NOMO-1 (cell line): ENCODE results near the gene COX6B2.

Source experiments
- DNase-seq, 2 experiments: peaks; one replicate each; lab custom pipeline; 2025; ENCODE audit not compliant: unreplicated experiment in 2 of 2; lab: John Stamatoyannopoulos, UW

COX6B2 gene

DNA sequence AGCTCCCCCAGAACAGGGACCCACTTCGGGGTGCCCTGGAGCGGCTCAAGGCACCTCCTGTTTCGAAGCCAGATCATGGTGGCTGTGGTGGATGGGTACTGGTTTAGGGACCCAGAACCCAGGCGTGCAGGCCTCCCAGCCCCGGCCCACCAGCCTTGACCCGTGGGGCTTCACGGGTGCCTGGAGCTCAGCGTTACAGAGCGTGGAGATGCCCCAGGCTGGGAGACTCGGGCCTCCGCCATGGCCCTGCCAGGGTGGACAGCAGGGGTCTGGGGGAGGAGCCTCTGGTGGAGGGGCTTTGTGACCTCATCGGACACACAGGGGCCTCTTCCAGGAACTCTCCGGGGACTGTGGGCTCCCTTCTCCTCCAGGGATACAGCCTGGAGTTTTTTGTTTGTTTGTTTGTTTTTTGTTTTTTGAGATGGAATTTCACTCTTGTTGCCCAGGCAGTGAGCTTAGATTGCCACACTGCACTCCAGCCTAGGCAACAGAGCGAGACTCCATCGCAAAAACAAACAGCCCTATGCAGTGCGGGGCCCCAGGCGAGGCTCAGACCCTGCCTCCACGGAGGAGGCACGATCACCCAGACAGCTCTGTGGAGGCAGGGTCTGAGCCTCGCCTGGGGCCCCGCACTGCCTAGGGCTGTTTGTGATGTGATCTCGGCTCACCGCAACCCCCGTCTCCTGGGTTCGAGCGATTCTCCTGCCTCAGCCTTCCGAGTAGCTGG is 8.6 kb upstream of the COX6B2 start, which contains the start of gene GARIN5B:
TSS of gene GARIN5B (minus strand) at position 271 of the 727 bp plus-strand sequence. CDS start at position 77, 194 bp downstream.
- DNase-seq: no peak

DNA sequence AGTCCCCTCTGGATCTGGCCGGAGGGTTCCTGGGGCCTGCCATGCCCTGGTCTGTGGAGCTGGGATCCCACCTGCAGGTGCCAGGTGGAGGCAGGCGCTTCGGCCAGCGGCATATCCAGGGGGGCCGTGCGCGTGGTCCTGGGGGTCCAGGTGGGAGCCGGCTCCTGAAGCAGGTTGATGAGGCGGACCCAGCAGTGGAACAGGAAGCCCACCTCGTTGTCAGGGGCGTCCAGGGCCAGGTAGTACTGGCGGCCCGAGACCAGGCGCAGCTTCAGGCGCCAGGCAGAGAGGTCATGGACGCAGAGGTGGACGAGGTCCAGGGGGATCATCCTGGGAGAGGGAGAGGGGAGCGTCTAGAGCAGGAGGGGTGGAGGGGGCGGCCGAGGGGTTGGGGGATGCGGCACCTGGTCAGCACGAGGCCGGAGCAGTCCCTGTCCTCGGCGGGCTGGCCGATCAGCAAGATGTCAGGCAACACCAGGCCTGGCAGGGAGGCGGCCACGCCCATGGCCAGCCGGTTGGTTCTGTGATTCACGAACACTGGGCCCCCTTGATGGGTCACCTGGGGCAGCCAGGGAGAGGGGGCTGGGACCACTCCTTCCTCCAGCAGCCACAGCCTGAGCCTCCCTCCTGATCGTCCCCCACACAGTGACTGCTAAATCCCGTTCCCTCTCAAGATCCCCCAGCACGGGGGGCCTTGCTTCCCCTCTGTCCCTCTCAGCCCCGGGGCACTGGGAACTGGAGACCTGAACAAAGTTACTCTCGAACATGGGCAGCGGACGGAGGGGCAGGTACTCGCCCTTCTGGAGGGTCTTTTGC is 7.9 kb upstream of the COX6B2 start:
- no peak for DNase-seq

DNA sequence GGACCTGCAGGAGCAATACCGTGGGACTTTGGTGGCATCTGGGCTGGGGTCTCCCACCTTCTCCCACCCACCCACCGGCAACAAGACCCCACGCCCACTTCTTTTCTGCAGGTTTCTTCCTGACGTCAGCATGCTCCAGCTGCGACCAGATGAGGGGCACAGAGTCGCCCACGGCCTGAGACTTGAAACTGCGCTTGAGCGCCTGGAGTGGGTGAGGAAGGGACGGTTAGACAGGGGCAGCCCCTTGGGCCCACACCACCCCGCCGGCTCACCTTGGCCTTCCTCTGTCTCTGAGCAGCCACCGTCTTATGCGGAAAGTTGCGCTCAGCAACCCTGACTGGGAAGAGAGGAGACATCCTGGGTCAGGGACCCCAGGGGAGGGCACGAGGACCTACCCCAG is 6.4 kb upstream of the COX6B2 start:
- DNase-seq: no peak

DNA sequence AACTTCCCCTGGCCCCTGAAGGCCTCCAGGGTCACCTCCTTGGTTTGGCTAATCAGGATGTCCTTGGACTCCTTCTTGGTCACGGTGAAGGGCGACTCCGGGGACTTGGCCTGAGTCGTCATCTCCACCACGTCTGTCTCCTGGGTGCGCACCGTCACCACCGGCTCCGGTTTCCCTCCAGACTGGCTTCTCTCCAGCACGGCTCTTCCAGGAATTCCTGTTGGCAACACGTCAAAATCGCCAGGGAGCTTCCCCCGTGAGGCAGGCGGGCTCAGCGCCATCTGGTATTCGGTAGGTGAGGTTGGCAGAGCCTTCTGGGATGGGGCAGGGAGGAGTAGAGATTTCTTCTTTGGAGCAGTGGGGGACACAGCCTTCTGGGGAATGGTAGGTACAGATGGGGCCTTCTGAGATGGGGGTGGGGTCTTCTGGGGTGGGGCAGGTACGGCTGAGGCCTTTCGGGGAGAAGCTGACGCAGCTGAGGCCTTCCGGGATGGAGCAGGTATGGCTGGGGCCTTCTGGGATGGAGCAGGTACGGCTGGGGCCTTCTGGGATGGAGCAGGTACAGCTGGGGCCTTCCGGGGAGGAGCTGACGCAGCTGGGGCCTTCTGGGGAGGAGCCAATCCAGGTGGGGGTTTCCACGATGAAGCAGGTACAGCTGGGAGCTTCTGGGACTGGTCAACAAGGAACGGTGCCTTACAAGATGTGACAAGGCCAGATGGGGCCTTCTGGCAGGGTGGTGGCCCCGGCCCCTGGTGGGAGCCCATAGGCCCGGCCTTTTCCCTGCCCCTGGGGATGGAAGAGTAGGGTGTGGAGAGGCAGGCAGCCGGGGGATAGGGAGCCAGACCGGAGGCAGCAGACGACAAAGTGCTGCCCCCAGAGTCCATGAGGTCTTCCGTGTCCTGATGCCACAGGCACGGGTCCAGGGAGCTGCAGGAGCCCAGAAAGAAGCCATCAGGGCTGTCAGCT is 4.7 kb upstream of the COX6B2 start:
- DNase-seq: no peak

DNA sequence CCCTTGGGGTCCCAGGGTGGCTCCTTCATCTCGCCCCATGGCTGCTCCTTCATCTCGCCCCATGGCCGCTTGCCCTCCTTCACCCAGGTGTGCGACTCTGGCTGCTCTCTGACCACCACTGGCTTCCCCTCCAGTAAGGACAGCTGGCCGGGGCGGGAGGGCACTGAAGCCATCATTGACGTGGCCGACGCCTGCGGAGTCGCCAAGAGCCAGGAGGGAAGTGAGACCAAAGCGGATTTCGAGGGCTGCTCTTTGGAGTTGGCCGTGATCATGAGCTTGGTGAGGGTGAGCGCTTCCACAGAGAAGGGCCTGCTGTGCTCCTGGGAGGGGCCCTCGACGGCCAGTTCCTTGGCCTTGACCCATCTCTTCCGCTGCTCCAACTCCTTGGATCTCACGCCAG is 4.0 kb upstream of the COX6B2 start:
- no peak for DNase-seq

DNA sequence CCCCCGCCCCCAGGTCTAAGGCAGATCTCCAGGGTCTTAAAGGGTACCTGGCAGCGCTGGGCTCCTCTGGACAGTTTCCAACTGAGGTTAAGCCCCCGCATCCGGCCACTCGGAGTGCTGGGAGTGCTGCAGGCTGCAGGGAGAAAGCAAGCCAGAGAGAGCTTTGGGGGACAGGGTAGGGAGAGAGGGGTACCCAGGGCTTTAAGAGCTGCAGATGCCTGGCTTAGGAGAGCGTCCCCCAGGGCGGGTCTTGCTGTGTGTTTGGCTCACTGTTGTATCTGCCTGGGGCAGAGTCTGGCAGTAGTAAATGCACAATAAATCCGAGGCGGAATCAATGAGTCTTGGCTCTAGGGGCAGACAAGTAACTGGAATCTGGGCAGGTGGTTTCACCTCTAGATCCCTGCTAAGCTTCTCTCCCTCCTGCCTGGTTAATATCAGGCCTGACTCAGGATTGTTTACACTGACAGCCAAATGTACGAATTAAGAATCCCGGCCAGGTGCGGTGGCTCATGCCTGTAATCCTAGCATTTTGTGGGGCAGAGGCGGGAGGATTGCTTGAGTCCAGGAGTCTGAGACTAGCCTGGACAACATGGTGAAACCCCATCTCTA is 798 bp upstream of the COX6B2 start:
- DNase-seq: no peak

DNA sequence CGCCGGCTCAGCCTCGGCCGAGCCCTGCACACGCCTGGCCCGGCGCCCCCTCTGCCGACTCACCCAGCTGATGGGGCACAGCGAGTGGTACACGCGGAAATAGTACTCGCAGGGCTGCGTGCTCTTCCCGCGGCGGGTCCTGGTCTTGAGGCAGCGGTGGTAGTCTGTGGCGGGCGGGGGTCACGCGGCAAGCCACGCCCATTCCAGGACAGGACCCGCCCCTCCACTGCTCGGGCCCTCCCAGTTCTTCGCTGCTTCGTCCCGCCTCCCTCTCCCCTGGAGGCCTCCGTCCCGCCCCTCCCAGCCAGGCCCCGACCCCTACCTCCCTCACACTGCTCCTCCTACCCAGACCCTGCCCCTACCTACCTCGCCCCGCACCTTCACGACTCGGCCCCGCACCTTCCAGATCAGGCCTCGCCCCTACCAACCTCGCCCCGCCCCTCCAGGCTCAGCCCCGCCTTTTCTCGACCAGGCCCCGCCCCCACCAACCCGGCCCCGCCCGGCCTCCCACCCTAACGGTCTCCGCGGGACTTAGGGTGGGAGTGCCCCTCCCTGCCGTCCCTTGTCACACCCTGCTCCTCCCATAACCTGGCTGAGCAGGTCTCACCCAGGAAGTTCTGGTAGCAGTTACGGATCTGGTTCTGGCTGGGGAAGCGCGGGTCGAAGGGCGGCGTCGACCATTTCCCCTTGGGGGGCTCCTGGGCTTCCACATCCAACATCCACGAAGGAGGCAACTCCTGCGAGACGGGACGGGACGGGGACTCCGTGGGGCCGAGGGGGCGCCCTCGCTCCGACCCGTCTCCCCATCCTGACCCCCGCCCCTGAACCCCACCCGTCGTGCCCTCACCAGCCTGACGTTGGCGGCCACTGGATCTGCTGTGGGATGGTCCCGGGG is 469 bp downstream of the COX6B2 start:
- DNase-seq: peak; percentile 22 to 25

DNA sequence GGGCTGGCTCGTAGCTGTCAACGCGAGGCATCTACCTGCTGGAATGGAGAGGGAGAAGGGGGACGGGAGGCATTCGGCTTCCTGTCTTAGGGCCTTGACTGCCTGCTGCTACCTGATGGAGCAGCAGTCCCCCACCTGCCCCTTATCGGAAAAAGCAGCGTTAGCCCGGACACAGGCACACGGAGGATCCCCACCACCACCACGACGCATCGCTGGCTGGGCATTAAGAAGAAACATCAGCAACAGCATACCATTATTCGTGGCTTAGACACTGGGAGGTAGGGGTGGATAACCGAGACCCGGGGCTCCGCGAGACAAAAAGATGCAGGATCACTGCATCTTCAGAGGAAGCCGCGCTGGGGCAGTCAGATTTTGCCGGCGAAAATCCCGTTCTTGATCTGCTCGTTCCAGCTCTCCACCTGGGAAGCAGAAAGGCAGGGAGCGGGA is 1.1 kb downstream of the COX6B2 start:
- DNase-seq: no peak

DNA sequence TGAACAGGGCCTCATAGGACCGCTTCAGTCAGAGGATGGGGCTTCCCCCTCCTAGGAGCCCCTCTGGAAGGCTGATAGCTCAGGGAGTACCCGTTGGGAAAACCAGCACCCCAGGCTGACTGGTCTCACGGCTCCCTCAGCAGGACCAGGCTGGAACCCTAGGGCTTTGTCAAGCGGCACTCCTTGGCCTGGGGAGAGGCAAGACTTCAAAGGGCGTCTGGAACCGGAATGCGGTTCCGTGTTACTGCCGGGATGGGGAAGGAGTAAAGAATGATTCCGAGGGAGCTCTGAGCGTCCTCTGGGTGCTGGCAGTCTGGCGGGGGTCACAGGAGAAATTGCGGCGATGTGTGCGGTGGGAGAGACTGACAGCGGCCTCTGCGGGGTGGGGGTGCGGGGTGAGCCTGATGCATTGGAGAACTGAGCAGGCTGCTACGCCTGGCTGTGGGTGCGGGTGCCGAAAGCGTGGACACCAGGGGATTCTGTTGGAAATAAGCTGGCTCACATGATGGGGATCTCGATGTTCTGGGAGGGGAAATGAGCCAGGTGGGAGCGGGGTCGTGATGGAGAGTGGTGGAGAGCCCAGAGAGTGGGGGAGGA is 1.9 kb downstream of the COX6B2 start:
- no peak for DNase-seq

DNA sequence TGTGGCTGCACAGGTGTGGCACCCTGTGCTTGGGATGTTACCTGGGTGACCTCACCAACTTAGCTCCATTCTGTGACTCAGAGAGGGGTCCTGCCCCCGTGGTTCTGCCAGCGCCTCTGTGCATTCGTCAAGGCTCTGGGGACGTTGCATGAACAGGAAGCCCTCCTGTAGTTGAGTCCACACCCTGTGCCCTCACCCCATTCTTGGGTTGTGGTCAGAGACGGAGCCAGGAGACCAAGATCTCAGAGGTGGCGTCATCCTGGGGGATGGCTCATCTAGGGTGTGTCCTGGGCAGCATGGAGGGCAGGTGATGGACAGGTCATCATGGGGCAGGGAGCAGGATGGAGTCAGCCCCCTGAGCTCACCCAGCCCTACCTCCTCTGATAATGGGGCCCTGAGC is 2.5 kb downstream of the COX6B2 start:
- no peak for DNase-seq

DNA sequence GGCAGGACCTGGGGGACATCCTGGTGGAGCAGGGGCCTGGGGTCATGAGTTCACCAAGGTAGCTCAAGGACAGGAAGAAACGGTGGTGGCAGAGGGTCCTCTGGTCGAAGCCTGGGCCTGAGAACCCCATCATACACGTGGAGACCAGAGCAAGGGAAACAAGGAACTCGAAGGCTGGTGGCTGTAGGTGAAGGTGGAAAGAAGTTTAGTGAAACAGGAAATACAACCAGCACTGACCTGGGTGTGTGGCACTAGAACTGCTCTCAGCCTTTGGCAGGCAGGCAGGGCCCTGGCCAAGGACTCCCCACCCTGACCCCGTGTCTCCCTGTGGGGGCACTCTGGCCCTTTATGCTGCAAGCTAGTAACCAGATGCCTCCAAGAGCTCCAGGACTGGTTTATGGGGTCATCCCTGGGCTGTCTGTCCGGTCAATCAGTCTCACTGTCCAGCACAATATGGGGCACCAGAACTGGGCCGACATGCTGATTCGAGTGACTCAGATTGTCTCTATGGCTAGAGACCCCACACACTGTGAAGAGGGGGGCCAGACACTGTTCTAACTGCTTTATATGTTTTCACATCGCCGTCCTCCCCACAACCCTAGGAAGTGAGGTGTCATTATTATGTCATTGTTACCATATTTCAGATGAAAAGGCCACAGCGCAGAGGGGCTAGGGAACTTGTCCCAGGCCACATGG is 3.8 kb downstream of the COX6B2 start:
- DNase-seq: no peak

DNA sequence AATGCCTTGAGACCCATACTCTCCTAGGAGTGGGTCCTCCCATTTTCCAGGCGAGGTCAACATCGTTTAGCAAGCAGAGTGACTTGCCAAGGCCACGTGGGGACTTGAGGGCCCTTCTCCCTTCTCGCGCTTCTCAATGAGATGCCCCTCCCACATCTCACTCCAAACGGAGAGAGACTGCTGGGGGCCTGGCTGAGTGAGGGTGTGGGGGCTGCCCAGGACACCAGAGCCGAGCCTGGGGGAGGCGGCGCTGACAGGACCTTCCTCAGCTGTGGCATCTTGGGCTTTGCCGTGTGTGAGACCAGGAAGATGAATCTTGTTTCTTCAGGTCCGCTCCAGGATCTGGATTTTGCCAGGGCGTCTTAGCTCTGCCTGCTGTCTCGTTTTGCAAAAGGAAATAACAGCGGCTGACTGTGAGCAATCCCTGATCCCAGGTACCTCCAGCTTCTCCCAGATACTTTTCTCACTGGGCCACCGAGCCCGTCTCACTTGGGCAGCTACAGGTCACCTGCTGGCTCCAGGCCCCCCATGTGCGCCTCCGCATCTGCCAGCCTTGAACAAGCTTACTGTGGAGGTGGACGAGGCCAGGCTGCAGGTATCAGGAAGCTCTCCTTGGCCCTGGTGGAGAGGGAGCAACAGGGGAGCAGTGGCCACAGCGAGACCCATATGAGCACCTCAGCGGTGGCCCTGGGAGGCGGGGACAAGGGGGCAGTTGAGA is 6.0 kb downstream of the COX6B2 start:
- no peak for DNase-seq

DNA sequence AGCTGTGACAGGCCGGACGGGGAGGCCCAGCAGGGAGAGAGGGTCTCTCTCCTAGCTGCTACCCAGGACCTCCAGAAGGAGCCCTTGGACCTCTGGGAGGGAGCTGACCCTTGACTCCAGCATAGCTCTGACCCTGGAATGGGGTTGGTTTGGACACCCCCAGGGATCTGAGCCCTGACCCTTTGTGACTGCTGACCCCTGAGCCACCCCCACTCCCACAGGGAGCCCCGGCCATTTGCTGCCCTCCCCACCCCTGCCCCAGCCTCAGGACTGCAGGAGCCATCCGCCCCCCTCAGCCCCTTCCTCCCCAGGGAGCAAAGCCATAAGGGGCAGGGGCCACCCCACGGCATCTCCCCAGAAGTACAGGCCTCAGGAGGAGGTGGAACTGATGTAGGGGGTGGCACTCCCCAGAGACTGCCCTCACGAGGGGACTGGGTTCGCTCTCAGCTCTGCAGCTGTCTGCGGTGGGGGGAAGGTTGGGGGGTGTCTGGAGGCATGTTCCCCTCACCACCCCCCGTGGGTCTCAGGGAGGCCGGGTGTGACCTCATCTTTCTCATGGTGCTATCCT is 7.0 kb downstream of the COX6B2 start:
- DNase-seq: no peak

DNA sequence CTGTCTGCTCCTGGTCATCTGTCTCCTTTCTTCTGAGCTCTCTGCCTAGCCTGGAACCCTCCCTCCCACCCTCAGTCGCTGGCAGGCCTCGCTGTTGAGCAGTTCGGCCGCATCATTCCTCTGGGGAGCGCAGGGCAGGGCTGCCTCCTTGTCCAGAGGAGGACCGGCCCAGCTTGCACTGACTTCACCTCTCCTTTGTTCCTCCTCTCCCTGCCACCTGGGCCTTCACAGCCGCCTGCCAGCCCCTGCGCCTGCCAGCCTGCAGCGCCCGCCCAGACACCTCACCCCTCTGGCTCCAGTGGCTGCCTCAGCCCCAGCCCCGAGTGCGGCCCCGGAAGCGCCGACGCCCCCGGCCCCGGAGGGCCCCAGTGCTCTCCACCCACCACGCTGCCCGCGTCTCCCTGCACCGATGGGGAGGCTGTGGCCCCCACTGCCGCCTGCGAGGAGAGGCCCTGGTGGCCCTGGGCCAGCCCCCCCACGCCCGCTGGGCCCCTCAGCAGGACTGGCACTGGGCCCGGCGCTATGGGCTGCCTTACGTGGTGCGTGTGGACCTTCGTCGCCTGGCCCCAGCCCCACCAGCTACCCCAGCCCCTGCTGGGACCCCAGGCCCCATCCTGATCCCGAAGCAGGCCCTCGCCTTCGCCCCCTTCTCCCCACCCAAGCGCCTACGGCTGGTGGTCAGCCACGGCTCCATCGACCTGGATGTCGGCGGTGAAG is 7.6 kb downstream of the COX6B2 start:
- DNase-seq: no peak

DNA sequence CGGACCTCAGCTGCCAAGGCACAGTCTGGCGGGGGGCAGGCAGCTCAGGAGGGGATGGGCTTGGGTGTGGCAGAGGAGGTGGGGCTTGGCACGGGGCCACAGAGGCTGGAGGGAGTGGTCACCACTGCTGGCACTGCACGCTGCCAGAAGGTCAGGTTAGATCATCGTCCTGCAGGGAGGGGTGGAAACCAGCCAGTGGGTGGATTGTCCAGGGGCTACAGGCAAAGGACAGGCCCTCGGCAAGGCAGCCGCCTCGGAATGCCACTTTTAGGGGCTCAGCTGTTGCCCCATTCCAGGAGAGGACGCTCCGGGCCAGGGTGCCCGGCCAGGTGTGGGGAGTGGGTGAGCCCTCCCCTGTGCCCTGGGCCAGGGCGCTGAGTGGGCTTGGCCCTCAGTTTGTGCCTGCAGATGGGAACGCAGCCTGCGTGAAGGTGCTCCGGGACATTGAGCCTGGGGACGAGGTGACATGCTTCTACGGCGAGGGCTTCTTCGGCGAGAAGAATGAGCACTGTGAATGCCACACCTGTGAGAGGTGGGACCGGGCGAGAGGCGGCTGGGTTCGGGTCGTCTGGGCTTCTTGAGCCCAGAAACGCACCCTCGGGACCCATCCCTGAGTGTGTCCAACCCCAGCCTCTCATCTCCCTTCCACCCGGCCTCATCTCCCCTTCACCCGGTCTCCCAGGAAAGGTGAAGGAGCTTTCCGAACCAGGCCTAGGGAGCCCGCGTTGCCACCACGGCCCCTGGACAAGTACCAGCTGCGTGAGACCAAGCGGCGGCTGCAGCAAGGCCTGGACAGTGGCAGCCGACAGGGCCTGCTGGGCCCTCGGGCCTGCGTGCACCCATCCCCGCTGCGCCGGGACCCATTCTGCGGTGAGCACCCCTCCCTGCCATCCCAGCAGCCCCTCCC is 8.4 kb downstream of the COX6B2 start:
- DNase-seq: no peak
